ENCODE data around the gene POLR2A.

DNA sequence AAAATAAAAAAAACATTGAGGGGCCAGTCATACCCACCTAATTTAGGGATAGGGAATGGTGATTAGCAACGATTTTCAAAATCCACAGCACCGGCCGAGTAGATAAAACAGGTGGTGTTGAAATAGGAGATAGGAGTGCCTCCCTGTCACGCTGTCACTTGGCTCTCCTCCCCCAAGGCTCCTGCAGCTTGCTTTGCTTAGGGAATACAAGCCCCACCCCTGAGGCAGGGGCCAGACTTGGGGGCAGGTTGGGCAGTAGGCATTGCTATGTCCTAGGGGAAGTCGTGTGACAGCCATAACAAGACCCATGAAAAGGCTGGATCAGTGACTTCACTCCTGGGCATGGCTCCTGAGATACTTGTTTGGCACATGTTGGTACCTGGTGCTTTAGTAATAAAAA lies 25.8 kb downstream of the POLR2A start:
- TF ChIP-seq POLR2A (IDR thresholded peaks at IDR 0.05) = no peak
- TF ChIP-seq, protein P1, sequence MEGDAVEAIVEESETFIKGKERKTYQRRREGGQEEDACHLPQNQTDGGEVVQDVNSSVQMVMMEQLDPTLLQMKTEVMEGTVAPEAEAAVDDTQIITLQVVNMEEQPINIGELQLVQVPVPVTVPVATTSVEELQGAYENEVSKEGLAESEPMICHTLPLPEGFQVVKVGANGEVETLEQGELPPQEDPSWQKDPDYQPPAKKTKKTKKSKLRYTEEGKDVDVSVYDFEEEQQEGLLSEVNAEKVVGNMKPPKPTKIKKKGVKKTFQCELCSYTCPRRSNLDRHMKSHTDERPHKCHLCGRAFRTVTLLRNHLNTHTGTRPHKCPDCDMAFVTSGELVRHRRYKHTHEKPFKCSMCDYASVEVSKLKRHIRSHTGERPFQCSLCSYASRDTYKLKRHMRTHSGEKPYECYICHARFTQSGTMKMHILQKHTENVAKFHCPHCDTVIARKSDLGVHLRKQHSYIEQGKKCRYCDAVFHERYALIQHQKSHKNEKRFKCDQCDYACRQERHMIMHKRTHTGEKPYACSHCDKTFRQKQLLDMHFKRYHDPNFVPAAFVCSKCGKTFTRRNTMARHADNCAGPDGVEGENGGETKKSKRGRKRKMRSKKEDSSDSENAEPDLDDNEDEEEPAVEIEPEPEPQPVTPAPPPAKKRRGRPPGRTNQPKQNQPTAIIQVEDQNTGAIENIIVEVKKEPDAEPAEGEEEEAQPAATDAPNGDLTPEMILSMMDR (IDR thresholded peaks at IDR 0.05) = no peak
- TF ChIP-seq POLR2AphosphoS5 (IDR thresholded peaks at IDR 0.05) = no peak
